OCI-LY3 (cell line): ENCODE data around the gene TSPEAR.

Experiments
- EZH2phosphoT487 ChIP-seq: fragments of 200-600 bp; shearing (Covaris generic); IDR thresholded peaks from 2 replicates; pipeline ENCODE4 v1.6.1; 2018; ENCODE audit warnings: antibody characterized with exemption, mixed run types, low read depth
- TF ChIP-seq, protein P1 (sequence below): fragments of 200-600, 300-600 bp; sonication (generic); IDR thresholded peaks from 2 replicates; pipeline ENCODE4 v1.5.1; 2014; ENCODE audit warnings: antibody characterized with exemption, low read length, low read depth

DNA sequence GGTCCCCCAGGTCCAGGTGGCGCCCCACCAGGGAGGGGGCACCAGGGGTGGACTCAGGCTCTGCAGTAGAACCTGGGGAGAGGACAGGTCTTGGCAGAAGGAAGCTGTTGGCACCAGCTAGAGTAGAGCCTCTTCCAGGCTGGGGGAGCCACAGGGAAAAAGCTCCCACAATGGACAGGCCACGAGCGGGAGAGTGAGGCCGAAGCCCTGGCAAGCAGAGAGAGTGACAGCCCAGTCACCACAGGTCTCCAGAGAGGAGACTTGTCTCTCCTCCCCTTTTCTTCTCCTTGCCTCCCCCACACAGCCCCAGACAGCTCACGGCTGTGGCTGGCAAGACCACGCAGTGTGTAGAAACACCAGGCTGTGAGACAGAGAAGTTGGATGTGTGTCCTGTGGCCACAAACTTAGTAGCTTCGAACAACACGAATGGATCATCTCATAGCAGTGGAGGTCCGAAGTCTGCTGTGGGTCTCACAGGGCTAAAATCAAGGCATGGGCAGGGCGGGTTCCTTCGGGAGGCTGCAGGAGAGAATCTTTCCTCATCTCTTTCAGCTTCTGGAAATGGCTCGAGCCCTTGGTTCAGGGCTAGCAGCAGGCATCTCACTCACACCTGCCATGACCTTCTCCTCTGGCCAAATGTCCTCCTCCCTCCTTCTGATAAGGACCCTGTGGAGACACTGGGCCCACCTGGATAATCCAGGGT lies 60.2 kb downstream of the TSPEAR start:
- no peak for TF ChIP-seq EZH2phosphoT487
- TF ChIP-seq, protein P1, sequence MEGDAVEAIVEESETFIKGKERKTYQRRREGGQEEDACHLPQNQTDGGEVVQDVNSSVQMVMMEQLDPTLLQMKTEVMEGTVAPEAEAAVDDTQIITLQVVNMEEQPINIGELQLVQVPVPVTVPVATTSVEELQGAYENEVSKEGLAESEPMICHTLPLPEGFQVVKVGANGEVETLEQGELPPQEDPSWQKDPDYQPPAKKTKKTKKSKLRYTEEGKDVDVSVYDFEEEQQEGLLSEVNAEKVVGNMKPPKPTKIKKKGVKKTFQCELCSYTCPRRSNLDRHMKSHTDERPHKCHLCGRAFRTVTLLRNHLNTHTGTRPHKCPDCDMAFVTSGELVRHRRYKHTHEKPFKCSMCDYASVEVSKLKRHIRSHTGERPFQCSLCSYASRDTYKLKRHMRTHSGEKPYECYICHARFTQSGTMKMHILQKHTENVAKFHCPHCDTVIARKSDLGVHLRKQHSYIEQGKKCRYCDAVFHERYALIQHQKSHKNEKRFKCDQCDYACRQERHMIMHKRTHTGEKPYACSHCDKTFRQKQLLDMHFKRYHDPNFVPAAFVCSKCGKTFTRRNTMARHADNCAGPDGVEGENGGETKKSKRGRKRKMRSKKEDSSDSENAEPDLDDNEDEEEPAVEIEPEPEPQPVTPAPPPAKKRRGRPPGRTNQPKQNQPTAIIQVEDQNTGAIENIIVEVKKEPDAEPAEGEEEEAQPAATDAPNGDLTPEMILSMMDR, result no peak
